GM19468 (cell line): ENCODE data around the gene SELENOM.
"Not testable (repeated sequence)": the region's sequence is repeated elsewhere in the genome, so short reads cannot be mapped to it uniquely, and the experiment has no call there.

Source experiments
- ATAC-seq: cut with Tn5 transposase; IDR thresholded peaks from one replicate; pipeline ENCODE4 v1.9.1; 2021; ENCODE audit warnings: mild to moderate bottlenecking, moderate library complexity, moderate number of reproducible peaks; ENCODE audit not compliant: unreplicated experiment; ENCODE audit errors: extremely low read depth

Gene SELENOM

DNA sequence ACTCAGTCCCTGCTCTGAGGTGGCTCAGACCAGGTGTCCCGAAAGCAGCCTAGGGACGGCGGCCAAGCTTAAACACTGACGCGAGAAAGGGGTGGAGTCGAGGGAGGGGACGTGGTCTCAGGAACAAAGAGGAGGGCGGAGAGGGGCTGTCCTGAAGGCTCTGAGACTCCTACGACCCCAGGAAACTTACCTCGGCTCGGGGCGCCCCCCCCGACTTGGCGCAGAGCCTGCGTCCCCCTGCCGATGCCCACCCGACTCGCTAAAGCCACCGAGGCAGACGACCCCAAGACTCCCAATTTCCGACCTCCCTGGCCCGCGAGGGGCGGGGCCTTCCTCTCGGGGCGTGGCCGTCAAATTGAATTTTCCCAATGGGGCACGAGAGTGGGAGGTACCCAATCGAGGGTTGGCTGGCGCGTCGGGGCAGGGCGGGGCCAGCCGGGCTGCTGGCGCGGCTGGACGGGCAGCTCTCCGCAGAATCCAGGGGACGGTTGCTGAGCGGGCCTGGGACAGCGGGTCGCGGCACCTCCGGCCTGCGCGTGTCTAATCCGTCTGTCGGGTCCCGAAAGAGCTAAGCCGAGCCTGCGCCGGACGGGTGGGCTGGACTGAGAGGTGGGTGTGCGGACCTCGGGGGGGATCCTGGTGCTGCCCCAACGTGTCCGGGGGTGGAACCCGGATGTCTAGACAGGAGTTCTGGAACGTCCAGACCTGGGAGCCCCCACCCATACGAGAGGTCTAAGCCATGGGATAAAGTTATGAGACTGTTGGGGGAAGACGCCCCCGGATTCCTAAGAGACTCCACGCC, 26.3 kb downstream of the SELENOM start, which contains the start of gene SMTN:
Gene SMTN, plus strand, starts transcription at position 471 of the 802 bp plus-strand sequence. CDS start 1,941 bp downstream, outside the sequence.
- ATAC-seq = no peak

GRCh38 chr22:31080164-31080847, 27.1 kb downstream of the SELENOM start:
- no peak for ATAC-seq

- ATAC-seq = no peak
Observed at GRCh38 chr22:31079095-31079642, 28.2 kb downstream of the SELENOM start.

DNA sequence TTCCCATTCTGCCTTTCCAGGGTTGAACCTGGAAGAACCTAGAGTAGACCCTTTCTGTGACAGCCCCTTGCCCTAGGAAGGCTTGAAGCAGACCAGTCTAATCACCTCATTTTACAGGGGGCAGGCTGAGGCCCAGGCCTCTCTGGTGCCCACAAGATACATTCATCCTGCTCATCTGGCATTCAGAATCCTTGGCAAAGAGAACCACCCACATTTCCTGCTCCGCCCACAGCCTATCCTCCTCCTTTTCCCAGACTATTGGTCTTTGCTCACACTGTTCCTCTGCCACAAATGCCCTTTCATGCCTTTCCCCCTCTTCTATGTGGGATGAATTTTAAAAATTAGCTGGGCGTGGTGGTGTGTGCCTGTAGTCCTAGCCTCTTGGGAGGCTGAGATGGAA, 29.0 kb downstream of the SELENOM start:
- not testable (repeated sequence) for ATAC-seq

GRCh38 chr22:31077681-31078080, 29.7 kb downstream of the SELENOM start:
- ATAC-seq = no peak

DNA sequence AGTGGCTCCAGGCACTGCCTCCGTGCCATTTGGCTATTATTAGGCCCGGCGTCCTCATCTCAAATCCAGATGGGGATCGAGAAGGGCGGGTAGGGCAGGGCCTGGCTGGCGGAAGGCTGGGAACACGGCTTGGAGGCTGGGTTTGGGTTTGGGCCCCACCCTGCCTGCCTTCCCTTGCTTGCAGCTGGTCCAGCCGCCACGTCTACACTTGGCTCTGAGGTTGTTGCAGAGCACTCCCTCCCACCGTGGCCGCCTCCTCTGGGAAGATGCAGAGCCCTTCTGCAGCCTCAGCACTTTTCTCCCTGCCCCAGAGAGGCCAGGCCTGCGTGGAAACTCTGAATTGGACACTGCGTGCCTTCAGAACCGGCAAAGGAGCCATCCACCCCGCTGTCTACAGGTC, 31.4 kb downstream of the SELENOM start:
- no peak for ATAC-seq

DNA sequence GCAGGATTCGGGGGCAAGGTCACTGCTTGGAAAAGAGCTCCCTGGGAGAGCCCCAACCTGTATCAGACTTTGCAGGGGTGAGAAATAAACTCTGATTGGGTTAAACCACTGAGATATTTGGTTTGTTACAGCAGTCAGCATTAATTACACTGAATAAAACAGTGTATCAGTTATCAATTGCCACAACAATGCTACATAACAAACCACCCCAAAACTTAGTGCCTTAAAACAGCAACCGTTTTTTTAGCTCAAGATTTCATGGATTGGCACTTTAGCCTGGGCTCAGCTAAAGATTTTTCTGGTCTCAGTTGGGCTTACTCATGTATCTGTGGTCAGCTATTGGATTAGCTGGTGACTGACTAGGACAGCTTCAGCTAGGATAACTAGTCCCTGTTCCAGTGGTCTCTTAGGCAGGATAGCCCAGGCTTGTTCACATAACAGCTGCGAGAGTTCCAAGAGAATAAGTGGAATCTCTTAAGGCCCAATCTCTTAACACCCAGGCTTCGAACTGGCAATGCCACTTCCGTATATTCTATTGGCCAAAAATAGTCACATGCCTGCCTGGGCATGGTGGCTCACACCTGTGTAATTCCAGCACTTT, 33.7 kb downstream of the SELENOM start:
- not testable (repeated sequence) for ATAC-seq

DNA sequence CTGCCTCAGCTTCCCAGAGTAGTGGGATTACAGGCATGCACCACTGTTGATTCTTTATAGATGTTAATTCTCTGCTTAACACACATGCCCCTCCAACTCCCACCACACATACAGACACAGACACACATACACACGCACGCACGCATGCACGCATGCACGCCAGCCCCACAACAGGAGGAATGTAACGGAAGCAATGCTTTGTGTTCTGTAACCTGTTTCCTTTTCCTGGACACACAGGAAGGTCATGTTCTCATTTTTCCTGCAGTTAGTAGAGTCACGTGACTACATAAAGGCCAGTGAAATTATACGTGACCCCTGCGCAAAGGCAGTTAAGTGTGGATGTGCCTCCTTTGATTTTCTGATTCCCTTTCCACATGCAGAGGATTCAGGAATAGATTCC, 34.2 kb downstream of the SELENOM start:
- ATAC-seq = not testable (repeated sequence)

DNA sequence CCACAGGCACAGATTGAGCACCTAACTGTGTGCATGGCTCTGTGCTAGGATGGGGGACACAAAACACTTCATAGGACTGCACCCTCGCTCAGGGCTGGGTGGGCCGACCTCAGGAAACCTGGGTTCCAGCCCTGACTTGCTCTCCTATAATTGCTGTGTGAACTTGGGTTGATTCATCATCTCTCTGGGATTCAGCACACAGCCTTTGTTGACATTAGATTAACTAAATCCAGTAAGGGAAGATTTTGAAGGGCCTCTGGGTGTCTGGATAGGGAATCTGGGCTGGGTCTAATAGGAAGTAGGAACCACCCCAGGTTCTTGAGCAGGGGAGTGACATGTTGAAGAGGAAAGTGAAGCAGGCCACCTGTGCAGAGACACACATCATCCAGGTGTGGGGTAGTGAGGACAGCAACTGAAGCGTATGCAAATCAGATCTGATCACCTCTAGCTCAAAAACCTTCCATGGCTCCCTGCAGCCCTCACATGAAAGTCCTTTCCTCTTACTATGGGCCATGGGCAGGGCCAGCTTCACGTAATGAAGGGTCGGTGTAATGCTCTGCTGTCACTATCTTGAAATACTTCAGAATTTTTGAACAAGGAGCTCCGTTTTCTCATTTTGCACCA, 37.6 kb downstream of the SELENOM start:
- not testable (repeated sequence) for ATAC-seq

GRCh38 chr22:31068970-31069369, 38.4 kb downstream of the SELENOM start:
- ATAC-seq = no peak

DNA sequence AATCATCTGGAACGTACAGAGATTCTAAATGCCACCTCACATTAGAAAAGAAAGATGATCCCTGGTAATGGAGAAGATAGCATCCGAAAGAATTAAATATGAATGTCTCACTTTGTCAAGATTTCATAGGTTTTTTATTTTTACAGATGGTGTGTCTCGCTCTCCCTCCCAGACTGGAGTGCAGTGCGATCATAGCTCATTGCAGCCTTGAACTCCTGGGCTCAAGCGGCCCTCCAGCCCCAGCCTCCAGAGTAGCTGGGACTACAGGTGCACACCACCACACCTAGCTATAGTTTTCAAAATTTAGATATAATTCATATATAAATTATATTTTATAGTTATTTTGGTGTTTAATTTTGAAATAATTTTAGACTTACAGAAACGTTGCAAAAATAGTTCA, 43.0 kb downstream of the SELENOM start:
- no peak for ATAC-seq

DNA sequence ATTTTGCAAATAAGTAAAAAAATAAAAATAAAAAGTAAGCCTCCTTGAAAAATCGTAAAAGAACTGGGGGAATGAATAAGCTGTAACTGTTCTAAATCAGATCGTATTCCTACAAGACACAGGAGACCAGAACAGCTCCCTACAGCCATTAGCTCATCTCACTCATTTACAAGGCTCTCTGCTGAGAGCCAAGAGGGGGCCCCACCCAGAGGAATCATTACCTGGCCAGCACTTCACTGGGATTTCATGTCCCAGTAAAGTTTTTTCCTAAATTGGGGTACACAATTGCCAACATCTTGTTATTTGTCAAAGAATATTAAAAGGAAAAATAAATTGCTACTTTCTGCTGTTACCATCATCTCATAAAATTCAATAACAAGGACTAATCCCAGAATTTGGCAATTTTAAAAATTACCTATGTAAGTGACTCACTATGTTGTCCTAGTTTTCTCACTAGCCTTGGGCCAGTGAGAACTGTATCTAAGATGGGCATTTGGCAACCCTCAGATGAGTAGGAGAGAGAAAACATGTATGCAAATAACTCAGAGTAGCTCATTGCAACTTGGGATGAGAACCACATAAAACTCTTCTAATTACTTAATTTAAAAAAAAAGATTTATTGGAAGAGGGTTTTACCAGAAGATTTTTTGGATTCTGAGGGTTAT, 44.7 kb downstream of the SELENOM start:
- ATAC-seq = no peak

DNA sequence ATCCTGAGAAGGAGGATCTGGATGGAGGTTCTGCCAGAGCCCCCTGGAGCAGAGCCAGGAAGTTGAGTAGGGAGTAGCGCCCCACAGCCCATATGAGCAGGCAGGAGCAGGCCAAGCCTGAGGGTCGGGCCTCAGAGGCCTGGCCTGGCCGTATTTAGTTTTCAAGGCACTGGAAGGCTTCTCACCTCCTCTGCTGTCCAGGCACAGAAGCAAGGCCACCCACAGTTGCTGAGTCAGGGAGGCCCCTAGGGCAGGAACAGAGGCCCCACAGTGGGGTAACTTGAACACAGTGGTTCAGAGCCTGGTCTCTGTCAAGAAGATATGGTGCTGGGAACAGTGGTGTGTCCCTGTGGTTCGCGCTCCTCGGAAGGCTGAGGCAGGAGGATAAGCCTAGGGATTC, 47.7 kb downstream of the SELENOM start:
- ATAC-seq = not testable (repeated sequence)

- no peak for ATAC-seq
Observed at GRCh38 chr22:31056986-31057599, 50.3 kb downstream of the SELENOM start.

DNA sequence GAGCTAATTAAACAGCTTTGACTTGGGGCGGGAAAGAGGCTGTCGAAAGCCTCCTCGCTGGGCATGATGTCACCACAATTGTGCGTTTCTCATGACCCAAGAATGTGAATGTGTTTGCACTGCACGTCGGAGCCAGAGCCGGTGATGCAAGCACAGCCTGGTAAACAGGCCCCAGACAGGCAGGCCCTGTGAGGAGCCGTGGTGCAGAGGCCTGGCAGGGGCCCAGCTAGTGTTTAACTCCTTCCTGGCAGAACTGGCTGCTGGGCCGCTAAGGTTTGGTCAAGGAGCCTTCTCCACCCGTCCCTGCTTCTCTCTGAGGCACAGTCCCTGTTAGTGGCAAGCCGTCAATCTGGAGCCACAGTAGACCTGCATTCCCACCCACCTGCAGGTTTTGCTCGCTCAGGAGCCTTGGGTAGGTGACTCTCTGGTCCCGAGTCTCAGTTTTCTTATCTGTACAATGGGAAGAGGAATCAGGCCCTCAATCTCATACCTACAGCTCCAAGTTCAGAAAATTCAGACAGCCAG, 51.7 kb downstream of the SELENOM start:
- no peak for ATAC-seq

- no peak for ATAC-seq
Observed at GRCh38 chr22:31055117-31055634, 52.2 kb downstream of the SELENOM start.
